Measurements from ENCODE around the gene HSH2D. TPM values are rescaled to one million over a fixed set of nuclear protein-coding genes. Genes with fewer than 3 reads are reported as not detected.

Gene HSH2D
- total and polyA plus RNA-seq, 2 of the 13 experiments (the other 11 are each of a cell fraction or from before 2014, with no cell fraction given) = 0.69 to 3.2 TPM

DNA sequence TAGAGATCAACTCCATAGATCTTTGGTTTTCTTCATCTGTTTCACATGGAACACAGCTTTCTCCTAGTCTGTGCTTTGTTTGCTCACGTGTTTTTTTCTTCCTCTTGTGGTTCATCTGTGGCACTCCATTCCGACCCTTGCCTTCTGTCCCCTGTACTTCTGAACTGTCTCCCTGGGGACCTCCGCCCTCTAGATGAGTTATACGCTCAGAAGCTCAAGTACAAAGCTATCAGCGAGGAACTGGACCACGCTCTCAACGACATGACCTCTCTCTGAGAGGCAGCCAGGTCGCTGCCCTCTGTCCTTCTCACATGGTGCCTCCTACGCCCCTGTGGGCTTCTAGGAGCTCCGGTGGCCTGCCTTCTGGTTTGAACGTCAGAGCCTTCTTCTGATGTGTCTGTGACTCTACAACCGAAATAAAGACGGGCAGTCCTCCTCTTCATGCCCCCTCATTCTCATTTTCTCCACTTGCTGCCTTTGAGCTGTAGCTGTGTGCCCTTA, 48.4 kb upstream of the HSH2D start:
- intact Hi-C loops (cut with micrococcal nuclease; ENCODE audit: unreplicated experiment) (no loop called here), in situ Hi-C loops (cut with HindIII; ENCODE audit: extremely low pct_ligation_motif_present, low pct_unique_long_range_greater_than_20kb) (no loop called here)
- H3K9me3 ChIP-seq (ENCODE audit: low read length) = no peaks in the 10 kb centered on the region
- TF ChIP-seq REXO4 (CRISPR knock-in tag; IDR thresholded peaks at IDR 0.05; ENCODE audit: borderline replicate concordance) (no peak), RXRB (CRISPR knock-in tag; IDR thresholded peaks at IDR 0.05; ENCODE audit: borderline replicate concordance) (no peak), MIER3 (CRISPR knock-in tag; IDR thresholded peaks at IDR 0.05; ENCODE audit: borderline replicate concordance) (no peak), EED (CRISPR knock-in tag; IDR thresholded peaks at IDR 0.05) (no peak), NR2F2 (IDR thresholded peaks at IDR 0.05; ENCODE audit: borderline replicate concordance, low read depth) (0 out of 2 replicates have a peak, but pooled peaks have one; percentile 24), BCL6 (CRISPR knock-in tag; IDR thresholded peaks at IDR 0.05) (peak; percentile 18; the same call in 1 of the 2 replicates), RARA (CRISPR knock-in tag; IDR thresholded peaks at IDR 0.05) (peak; percentile 41), ZBTB38 (CRISPR knock-in tag; IDR thresholded peaks at IDR 0.05) (peak; percentile 86), NR2F6 (IDR thresholded peaks at IDR 0.05) (peak; percentile 77), NR2F6 (CRISPR knock-in tag; IDR thresholded peaks at IDR 0.05) (0 out of 2 replicates have a peak, but pooled peaks have one; percentile 14), GLI4 (CRISPR knock-in tag; IDR thresholded peaks at IDR 0.05; ENCODE audit: borderline replicate concordance) (no peak), HOXA3 (CRISPR knock-in tag; IDR thresholded peaks at IDR 0.05) (peak; percentile 55; the same call in 1 of the 2 replicates), KLF13 (CRISPR knock-in tag; IDR thresholded peaks at IDR 0.05) (no peak)
- TF ChIP-seq, protein P1, sequence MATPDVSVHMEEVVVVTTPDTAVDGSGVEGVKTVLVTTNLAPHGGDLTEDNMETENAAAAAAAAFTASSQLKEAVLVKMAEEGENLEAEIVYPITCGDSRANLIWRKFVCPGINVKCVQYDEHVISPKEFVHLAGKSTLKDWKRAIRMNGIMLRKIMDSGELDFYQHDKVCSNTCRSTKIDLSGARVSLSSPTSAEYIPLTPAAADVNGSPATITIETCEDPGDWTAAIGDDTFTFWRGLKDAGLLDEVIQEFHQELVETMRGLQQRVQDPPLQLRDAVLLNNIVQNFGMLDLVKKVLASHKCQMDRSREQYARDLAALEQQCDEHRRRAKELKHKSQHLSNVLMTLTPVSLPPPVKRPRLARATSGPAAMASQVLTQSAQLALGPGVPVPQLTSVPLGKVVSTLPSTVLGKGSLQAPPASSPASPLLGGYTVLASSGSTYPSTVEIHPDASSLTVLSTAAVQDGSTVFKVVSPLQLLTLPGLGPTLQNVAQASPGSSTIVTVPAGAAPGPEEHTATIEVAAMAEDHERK (CRISPR knock-in tag; IDR thresholded peaks at IDR 0.05; ENCODE audit: low read depth) = no peak
- TF ChIP-seq, protein P2, sequence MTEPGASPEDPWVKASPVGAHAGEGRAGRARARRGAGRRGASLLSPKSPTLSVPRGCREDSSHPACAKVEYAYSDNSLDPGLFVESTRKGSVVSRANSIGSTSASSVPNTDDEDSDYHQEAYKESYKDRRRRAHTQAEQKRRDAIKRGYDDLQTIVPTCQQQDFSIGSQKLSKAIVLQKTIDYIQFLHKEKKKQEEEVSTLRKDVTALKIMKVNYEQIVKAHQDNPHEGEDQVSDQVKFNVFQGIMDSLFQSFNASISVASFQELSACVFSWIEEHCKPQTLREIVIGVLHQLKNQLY (CRISPR knock-in tag; IDR thresholded peaks at IDR 0.05) = no peak
- TF ChIP-seq, protein P3, sequence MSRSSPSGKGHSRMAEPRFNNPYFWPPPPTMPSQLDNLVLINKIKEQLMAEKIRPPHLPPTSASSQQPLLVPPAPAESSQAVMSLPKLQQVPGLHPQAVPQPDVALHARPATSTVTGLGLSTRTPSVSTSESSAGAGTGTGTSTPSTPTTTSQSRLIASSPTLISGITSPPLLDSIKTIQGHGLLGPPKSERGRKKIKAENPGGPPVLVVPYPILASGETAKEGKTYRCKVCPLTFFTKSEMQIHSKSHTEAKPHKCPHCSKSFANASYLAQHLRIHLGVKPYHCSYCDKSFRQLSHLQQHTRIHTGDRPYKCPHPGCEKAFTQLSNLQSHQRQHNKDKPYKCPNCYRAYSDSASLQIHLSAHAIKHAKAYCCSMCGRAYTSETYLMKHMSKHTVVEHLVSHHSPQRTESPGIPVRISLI (CRISPR knock-in tag; IDR thresholded peaks at IDR 0.05; ENCODE audit: borderline replicate concordance) = peak; percentile 58; the same call in 1 of the 2 replicates
- TF ChIP-seq, protein P4, sequence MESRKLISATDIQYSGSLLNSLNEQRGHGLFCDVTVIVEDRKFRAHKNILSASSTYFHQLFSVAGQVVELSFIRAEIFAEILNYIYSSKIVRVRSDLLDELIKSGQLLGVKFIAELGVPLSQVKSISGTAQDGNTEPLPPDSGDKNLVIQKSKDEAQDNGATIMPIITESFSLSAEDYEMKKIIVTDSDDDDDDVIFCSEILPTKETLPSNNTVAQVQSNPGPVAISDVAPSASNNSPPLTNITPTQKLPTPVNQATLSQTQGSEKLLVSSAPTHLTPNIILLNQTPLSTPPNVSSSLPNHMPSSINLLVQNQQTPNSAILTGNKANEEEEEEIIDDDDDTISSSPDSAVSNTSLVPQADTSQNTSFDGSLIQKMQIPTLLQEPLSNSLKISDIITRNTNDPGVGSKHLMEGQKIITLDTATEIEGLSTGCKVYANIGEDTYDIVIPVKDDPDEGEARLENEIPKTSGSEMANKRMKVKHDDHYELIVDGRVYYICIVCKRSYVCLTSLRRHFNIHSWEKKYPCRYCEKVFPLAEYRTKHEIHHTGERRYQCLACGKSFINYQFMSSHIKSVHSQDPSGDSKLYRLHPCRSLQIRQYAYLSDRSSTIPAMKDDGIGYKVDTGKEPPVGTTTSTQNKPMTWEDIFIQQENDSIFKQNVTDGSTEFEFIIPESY (CRISPR knock-in tag; IDR thresholded peaks at IDR 0.05) = peak; percentile 53; the same call in 1 of the 2 replicates
- TF ChIP-seq, protein P5, sequence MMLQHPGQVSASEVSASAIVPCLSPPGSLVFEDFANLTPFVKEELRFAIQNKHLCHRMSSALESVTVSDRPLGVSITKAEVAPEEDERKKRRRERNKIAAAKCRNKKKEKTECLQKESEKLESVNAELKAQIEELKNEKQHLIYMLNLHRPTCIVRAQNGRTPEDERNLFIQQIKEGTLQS (CRISPR knock-in tag; IDR thresholded peaks at IDR 0.05) = 0 out of 2 replicates have a peak, but pooled peaks have one; percentile 0

More for the DNA sequence above, 48.4 kb upstream of the HSH2D start:
- Histone ChIP-seq H3K27ac (ENCODE audit: extremely low read length, insufficient read depth, low read length) (peak overlapping the region; percentile 53), H3K4me1 (ENCODE audit: insufficient read depth, low read length) (peaks cover 89% of the 10 kb centered on the region), H3K27me3 (ENCODE audit: control insufficient read depth in 1 of 2, insufficient read depth in 2 of 2, low read length in 2 of 2) (no peaks in the 10 kb centered on the region), H3K9ac (ENCODE audit: insufficient read depth, low read depth, low read length) (peak overlapping the region; percentile 31), H3K79me2 (ENCODE audit: insufficient read depth, low read length) (no peaks in the 10 kb centered on the region), H3K36me3 (replicated peaks in 1 of 2; ENCODE audit: control insufficient read depth in 1 of 2, insufficient read depth in 2 of 2, low read length in 2 of 2) (peaks cover 20 to 59% of the 10 kb centered on the region in 2 experiments), H2AFZ (ENCODE audit: low read length) (no peak overlapping the region), H4K20me1 (ENCODE audit: insufficient read depth, low read length) (no peaks in the 10 kb centered on the region), H3K4me2 (ENCODE audit: low read depth, low read length) (no peak overlapping the region), H3K4me3 (replicated peaks in 1 of 3; ENCODE audit: insufficient read depth in 1 of 3, low read depth in 2 of 3, low read length in 3 of 3) (no peak overlapping the region)
- FAIRE-seq = peak; percentile 60
- no peak for ATAC-seq
- DNase-seq (ENCODE audit: low spot score) = no peak
- ChIA-PET POLR2A (interaction anchor here (0.7 to 4.3 kb wide), 4 partner anchors 10 to 23 kb away, joined by 3 to 31 read pairs (median 4); partner anchors contain the start of gene TPM4), CTCF (ENCODE audit: low intra/inter-chr PET ratio, low total read pairs) (no interaction called here)
- TSS peak; percentile 40 for BruUV-seq (replicated peaks)
- WGBS (ENCODE audit: low lambda C conversion rate) = 70% methylated on average over 13 of the region's 13 CpGs
